GDM1 (cell line): ENCODE data around the gene DPP8.

Experiments used
- DNase-seq: peaks from one replicate; lab custom pipeline; 2025; lab: John Stamatoyannopoulos, UW

The DPP8 gene

DNA sequence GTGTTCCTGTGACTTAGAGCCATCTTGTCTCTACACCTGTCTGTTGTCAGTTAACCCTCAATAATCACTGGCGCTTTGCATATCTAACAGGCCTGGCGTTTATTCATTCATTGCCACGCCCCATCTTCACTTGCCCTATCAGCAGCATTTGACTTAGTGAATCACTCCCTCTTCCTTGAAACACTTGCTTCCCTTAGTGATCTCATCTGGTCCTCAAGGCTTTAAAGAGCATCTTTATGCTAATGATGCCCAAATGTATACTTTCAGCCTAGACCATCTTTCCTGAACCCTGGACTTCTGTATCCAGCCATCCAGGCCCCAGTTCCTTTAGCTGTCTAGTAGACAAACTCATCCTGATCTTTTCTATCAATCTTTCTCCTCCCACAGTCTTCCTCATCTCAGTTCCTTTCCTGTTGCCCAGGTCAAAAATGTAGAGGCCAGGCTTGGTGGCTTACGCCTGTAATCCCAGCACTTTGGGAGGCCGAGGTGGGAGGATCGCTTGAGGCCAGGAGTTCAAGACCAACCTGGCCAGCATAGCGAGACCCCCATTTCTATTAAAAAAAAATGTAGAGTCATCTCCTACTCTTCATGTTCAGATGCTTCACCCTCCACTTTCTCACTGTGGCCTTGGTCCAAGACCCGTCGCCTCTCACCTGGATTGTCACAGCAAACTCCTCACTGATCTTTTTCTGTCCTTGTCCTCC, 93.4 kb downstream of the DPP8 start:
- no peak for DNase-seq

- DNase-seq: no peak
These were observed 94.1 kb downstream of the DPP8 start for GRCh38 chr15:65423150-65423975.

DNA sequence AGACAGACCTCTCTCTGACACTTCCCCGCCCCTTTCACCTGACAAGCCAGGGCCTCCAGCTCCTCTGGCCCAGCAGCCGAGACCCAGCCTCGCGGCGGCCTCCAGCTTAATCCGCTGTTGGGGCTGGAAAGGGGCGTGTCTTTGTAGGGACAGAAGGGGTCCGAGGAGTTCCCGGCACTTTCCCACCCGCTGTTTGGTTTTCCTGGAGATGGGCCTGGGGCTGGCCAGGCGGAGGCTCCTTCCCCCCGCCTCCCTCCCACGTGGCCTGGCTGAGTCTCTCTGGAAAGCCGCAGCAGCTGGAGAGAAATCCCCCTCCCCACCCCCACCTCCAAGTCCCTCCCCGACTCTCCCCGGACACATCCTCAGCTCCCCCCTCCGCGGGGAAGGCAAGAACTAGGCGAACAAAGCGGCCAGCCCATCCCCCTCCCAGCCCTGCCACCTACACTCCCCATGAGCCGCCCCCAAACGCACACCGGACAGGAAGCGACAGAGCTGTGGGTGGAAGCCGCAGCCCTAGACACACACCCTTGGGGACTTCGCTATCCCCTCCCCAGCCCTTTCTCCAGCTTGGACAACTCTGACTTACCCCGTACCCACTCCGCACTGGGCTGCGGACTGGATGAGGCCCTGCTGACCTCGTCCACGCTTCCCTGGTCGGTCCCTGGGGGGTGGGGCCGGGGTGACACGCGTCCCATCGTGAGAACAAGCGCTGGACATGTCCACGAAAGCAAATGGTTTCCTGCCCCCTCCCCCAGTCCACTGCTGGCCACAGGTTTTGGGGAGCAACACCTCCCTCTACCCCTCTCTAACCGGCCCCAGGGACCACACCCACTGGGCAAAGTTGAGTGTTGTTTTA, 95.9 kb downstream of the DPP8 start:
- DNase-seq: no peak

- DNase-seq: no peak
These were observed 96.5 kb downstream of the DPP8 start for GRCh38 chr15:65420975-65421359.

- no peak for DNase-seq
These were observed 98.9 kb downstream of the DPP8 start for GRCh38 chr15:65418596-65418995.

DNA sequence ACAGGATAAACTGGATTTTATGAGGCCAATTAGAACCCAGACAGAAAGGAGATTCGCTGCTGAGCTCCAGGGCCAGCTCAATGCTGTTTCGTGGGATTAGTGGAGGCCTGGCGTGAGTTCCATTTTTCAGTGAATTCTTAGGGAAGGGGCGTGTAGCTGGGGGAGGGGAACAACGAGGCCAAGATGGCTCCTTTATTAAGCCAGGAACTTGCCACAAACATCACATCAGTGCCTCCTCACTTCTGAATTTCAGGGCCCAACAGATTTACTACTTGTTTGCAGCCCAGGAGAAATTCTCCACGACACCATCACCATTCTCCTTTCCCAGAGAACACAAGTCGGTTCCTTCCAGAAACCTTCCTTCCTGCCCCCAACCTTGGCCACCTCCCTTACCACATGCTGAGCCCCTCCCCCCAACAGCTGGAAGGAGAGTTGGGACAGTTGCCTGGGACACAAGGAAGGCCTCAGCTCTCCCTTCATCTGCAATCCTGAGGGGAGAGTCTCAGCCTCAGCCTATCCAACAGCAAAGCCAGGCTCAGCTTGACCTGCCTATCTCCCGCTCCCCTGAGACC, 100.6 kb downstream of the DPP8 start:
- DNase-seq: no peak

DNA sequence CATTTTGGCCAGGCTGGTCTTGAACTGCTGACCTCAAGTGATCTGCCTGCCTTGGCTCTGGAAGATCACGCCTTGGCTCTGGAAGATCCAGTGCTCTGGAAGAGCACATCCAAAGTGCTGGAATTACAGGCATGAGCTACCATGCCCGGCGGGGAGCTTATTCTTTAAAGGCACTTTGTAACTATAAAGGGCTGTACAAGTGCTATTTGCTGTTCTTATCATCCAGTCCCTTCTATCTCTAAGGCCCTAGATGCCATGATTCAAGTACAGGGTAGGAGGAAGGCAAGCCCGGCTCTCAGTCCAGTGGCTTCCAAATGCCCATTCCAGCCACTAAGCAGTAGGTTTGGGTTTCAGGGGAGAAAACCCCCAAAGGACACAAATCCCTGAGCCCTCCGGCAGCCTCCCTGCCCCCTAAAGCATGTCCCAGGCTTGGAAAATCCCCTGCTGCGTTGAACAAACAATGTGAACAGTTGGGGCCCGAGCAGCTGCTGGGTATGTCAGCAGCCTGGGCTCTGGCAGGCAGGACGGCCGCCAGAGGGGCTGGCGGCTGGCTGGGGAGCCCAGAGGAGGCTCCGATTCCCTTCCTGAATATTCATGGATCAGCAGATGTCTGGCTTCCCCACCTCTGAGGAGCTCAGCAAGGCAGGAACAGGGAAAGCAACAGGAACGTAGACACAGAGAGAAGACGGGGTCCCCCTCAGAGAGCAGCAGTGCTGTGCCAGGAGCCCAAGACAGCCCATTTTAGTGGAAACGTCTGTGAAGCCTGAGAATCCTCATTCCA, 102.5 kb downstream of the DPP8 start:
- DNase-seq: no peak

GRCh38 chr15:65413760-65414144, 103.7 kb downstream of the DPP8 start:
- DNase-seq: no peak

GRCh38 chr15:65413051-65413759, 104.3 kb downstream of the DPP8 start:
- DNase-seq: no peak

DNA sequence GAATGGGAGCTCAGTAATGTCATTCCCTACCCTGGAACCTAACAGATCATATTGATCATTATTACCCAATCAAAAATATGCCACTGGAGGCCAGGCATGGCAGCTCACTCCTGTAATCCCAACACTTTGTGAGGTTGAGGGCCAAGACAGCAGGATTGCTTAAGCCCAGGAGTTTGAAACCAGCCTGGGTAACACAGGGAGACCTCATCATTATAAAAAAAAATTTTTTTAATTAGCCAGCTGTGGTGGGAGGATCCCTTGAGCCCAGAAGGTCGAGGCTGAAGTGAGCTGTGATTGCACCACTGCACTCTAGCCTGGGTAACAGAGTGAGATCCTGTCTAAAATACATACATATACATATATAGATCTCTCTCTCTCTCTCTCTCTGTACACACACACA, 104.9 kb downstream of the DPP8 start:
- no peak for DNase-seq

GRCh38 chr15:65411465-65412071, 105.9 kb downstream of the DPP8 start:
- DNase-seq: no peak

DNA sequence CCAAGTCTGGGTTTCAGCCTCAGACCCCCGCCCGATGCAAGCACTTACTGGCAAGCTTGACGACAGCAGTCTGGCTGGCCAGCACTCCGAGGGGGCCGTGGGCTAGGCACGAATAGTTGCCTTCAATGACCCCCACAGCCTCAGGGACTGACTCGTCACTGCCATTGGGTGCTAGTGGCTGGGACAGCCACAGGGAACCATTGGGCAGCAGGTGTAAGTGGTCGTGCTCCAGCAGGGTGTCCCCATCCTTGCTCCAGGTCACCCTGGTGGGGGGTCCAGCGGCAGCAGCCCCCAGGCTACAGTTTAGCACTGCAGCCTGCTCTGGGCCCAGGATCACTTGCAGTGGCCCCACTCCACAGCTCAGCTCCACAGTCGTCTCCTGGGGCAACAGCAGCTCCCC, 106.5 kb downstream of the DPP8 start:
- no peak for DNase-seq

DNA sequence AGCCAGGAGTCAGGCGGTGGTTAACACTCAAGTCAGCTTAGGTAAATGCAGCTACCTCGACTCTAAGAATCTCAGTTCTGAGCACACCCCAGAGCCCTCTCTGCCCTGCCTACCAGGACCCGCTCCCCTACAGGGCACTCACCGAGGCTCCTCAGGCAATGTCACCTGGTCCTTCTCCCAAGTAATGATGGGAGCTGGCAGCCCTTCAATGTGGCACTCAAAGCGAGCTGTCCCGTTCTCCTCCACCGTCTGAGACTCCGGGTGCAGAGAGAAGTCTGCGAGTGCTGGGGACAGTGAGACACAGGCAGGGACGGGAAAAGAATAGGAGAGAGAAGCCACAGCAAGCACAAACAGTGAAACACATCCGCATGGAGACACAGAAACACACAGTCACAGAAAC, 107.5 kb downstream of the DPP8 start:
- no peak for DNase-seq

DNA sequence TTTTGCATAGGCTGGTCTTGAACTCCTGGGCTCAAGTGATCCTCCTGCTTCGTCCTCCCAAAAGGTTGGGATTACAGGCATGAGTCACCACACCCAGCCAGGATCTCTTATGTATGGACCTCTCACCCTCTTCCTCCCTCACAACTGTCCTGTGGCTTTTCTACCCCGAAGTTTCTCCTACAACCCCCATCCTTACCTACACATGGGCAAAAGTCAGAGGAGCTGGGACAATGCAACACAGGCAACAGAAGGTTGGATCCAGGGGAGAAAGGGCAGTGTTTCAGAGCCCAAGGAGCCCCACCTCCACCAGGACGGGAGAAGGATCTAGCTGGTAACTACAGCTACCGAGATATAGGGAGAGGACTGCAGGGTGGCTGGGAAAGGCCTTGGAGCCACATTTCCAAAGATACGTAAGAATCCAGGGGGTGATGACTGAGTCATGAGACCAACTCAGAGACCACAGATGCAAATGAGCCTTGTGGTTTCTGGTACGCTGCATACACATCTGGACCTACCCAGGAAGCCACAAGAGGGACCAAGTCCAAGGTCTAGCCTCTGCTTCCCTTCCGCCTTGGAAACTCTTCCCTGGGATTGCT, 108.4 kb downstream of the DPP8 start:
- peak; percentile 12 for DNase-seq

GRCh38 chr15:65408324-65409035, 109.0 kb downstream of the DPP8 start:
- DNase-seq: no peak

DNA sequence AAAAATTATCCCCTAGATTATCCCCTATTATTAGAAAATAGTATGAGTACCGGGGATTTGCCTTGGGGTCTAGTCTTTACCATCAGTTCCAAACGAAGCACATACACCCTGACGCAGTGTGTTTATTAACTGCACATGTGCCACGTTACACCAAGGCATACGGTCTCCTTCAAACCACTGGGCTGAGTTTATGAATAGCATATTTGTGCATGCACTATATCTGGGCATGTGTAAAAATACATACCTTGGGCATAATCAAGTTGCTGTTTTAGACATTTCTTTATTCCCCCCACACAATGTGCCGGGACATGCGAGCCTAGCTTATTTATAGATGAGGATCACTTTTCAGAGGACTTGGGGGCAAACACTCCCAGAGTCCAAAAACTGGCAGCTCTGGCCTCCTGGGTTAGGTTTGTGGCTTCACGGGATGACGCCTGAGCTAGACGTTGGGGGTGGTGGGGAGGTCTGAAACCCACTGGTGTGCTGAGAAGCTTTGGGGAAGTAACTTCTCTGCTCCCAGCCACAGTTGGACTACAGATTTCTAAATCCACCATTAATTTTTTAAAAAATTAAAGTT, 111.0 kb downstream of the DPP8 start:
- DNase-seq: no peak

DNA sequence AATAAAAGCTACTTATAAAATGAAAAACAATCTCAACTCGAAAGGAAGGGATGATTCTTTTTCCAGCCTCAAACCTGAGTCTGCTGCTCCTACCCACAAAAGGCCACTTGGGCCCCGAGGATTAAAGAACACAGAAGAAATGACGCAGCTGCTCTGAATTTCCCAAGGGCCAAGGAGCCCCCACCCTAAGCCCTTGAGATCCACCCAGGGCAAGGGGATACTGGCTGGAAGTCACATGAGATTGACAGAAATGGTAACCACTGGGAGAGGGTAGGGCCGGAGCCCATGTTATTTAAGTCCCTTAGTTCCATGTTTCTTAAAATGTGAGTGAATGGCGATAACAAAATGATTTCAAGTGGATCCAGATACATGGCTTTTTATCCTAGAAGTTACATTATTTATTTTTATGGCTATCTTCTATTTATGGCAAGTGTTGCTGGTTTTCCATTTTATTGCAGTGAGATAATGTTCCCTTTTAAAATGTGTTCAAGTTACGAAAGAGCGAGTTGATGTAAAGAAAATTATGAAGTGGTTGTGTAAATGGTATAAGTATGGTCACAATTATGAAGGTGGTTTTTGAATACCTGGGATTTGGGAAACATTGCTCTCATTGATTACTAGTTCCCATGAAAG, 111.6 kb downstream of the DPP8 start:
- no peak for DNase-seq

- no peak for DNase-seq
These were observed 113.2 kb downstream of the DPP8 start for GRCh38 chr15:65404186-65404872.
